Stimulated activated memory B cell treated with anti-CD40 and anti-IgM and Interleukin-4, amounts not matched to agents 10 μg/mL and 1 μg/mL and 100 μg/mL, for 72 hours (primary cell): ENCODE measurements around the gene CYB561.

Source experiments
- ATAC-seq: fragments of 150-1000 bp; cut with Tn5 transposase; 2 replicates; pipeline ENCODE4 v1.10.0; 2021
- H3K27ac Mint-ChIP-seq: one replicate; pipeline ENCODE4 v1.8.0; 2022; ENCODE audit warnings: mild to moderate bottlenecking, mixed read lengths
- H3K27me3 Mint-ChIP-seq: one replicate; pipeline ENCODE4 v1.8.0; 2022; ENCODE audit warnings: mixed read lengths
- H3K36me3 Mint-ChIP-seq: one replicate; pipeline ENCODE4 v1.8.0; 2022; ENCODE audit warnings: mixed read lengths
- H3K4me1 Mint-ChIP-seq: one replicate; pipeline ENCODE4 v1.8.0; 2022; ENCODE audit warnings: mixed read lengths
- H3K4me3 Mint-ChIP-seq: one replicate; pipeline ENCODE4 v1.8.0; 2022; ENCODE audit warnings: mild to moderate bottlenecking, moderate library complexity, mixed read lengths
- H3K9me3 Mint-ChIP-seq: one replicate; pipeline ENCODE4 v1.8.0; 2022; ENCODE audit warnings: mixed read lengths

The CYB561 gene

GRCh38 chr17:63445954-63446752 lies at the start of gene CYB561:
TSS of gene CYB561 (minus strand) at chr17:63446306. CDS start at chr17:63437547, 8,759 bp downstream.
- Mint-ChIP-seq H3K27me3 (no peaks in the 10 kb centered on the region), H3K4me3 (peak within 1 kb of the TSS; percentile 72), H3K36me3 (no peaks in the 10 kb centered on the region), H3K4me1 (peaks cover 12% of the 10 kb centered on the region), H3K9me3 (no peaks in the 10 kb centered on the region), H3K27ac (peak within 1 kb of the TSS; percentile 80)
- ATAC-seq, result peak; percentile 77

DNA sequence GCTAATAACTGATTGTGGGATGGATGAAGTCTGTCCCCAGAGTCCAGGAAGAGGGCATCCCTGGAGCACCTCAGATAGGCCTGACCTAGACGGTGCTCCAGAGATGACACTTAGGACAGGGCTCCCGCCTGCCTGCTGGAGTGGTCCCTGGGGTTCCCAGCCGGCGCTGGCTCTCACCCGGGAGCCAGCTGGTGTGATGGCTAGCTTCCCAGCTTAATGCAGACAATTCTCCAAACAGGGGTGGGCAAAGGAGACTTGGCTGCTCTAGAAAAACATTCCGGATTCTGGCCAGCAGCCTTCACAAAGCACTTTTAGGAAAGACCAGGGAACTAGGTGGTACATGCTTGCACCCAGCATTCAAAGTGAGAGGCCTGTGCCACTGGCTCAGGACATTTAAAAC lies 49.4 kb upstream of the CYB561 start:
- Mint-ChIP-seq H3K27me3 (peaks cover 3% of the 10 kb centered on the region), H3K4me1 (no peaks in the 10 kb centered on the region), H3K4me3 (no peak overlapping the region), H3K9me3 (no peaks in the 10 kb centered on the region), H3K27ac (no peak overlapping the region), H3K36me3 (no peaks in the 10 kb centered on the region)
- no peak for ATAC-seq

DNA sequence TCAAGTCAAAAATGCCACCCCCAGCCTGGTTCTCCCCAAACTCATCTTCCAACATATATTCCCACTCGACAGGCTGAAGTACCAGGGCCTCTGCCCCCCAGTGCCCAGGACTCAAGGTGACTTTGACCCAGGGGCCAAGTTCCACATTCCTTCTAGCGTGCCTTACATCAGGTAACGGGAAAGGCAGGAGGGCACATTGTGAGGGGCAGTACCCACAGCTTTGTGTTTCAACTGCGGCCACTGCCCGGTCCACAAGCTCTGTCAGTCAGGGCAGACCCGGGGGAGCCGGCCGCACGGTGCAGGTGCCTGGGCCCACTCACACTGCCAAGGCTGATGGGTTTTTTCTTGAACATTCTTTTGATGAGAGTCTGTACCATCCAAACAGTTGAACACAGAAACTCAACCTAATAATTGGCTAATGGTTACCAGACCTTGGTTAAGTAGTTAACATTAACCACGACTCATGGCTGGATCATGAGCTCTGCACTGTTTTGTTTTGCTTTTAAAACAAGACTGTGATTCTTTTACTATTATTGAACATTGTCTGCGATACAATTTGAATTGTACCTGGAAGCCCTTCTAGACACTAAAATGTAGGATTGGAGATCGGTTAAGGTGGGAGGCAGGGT lies 48.3 kb upstream of the CYB561 start:
- no peak for ATAC-seq
- no peaks in the 10 kb centered on the region for H3K9me3 Mint-ChIP-seq
- H3K36me3 Mint-ChIP-seq, result no peaks in the 10 kb centered on the region
- H3K27ac Mint-ChIP-seq, result no peak overlapping the region
- H3K4me3 Mint-ChIP-seq, result no peak overlapping the region
- no peaks in the 10 kb centered on the region for H3K27me3 Mint-ChIP-seq
- no peaks in the 10 kb centered on the region for H3K4me1 Mint-ChIP-seq

DNA sequence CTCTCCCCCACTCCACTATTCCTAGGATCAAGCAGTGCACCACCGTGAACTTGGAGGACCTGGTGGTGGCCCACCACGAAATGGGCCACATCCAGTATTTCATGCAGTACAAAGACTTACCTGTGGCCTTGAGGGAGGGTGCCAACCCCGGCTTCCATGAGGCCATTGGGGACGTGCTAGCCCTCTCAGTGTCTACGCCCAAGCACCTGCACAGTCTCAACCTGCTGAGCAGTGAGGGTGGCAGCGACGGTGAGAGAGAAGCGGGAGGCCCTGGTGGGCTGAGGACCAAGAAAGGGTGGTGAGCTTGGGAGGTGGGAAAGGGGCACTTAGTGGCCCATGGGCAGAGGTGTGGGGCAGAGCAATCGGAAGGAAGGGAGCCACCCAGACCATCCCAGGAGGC lies 47.3 kb upstream of the CYB561 start:
- no peak for ATAC-seq
- no peak overlapping the region for H3K4me3 Mint-ChIP-seq
- H3K4me1 Mint-ChIP-seq, result no peaks in the 10 kb centered on the region
- no peak overlapping the region for H3K27ac Mint-ChIP-seq
- H3K9me3 Mint-ChIP-seq, result no peaks in the 10 kb centered on the region
- no peaks in the 10 kb centered on the region for H3K36me3 Mint-ChIP-seq
- no peaks in the 10 kb centered on the region for H3K27me3 Mint-ChIP-seq

GRCh38 chr17:63492940-63493339 lies 46.8 kb upstream of the CYB561 start:
- Mint-ChIP-seq H3K27me3 (no peaks in the 10 kb centered on the region), H3K4me3 (no peak overlapping the region), H3K36me3 (no peaks in the 10 kb centered on the region), H3K27ac (no peak overlapping the region), H3K4me1 (no peaks in the 10 kb centered on the region), H3K9me3 (no peaks in the 10 kb centered on the region)
- ATAC-seq, result no peak

GRCh38 chr17:63491977-63492618 lies 46.0 kb upstream of the CYB561 start:
- Mint-ChIP-seq H3K27ac (no peak overlapping the region), H3K4me1 (peaks cover 6% of the 10 kb centered on the region), H3K9me3 (no peaks in the 10 kb centered on the region), H3K4me3 (no peak overlapping the region), H3K27me3 (no peaks in the 10 kb centered on the region), H3K36me3 (no peaks in the 10 kb centered on the region)
- no peak for ATAC-seq

- Mint-ChIP-seq H3K4me3 (no peak overlapping the region), H3K9me3 (no peaks in the 10 kb centered on the region), H3K27ac (no peak overlapping the region), H3K36me3 (no peaks in the 10 kb centered on the region), H3K27me3 (no peaks in the 10 kb centered on the region), H3K4me1 (peaks cover 13% of the 10 kb centered on the region)
- no peak for ATAC-seq
Observed at GRCh38 chr17:63491413-63491812, 45.3 kb upstream of the CYB561 start.

DNA sequence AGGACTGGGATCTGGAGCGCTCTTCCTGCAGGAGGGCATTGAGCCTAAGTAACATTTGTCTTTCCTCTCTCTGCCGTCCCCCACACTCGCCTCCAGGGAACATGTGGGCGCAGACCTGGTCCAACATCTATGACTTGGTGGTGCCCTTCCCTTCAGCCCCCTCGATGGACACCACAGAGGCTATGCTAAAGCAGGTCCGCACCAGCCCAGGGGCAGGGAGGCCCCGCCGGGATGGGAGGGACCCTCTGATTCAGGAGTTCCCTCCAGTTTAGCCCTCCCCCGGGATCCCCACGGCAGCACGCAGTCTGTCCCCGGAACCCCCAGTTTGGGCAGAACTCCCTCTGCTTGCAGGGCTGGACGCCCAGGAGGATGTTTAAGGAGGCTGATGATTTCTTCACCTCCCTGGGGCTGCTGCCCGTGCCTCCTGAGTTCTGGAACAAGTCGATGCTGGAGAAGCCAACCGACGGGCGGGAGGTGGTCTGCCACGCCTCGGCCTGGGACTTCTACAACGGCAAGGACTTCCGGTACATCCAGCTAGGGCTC lies 44.8 kb upstream of the CYB561 start:
- Mint-ChIP-seq H3K4me3 (no peak overlapping the region), H3K27me3 (no peaks in the 10 kb centered on the region), H3K4me1 (peaks cover 18% of the 10 kb centered on the region), H3K27ac (no peak overlapping the region), H3K36me3 (no peaks in the 10 kb centered on the region), H3K9me3 (no peaks in the 10 kb centered on the region)
- ATAC-seq, result no peak

- ATAC-seq, result no peak
- Mint-ChIP-seq H3K36me3 (no peaks in the 10 kb centered on the region), H3K9me3 (no peaks in the 10 kb centered on the region), H3K27ac (no peak overlapping the region), H3K27me3 (no peaks in the 10 kb centered on the region), H3K4me1 (peaks cover 19% of the 10 kb centered on the region), H3K4me3 (no peak overlapping the region)
Observed at GRCh38 chr17:63490329-63490728, 44.2 kb upstream of the CYB561 start.

GRCh38 chr17:63489291-63489690 lies 43.2 kb upstream of the CYB561 start:
- Mint-ChIP-seq H3K27me3 (no peaks in the 10 kb centered on the region), H3K4me3 (no peak overlapping the region), H3K9me3 (no peaks in the 10 kb centered on the region), H3K36me3 (no peaks in the 10 kb centered on the region), H3K4me1 (peaks cover 19% of the 10 kb centered on the region), H3K27ac (no peak overlapping the region)
- no peak for ATAC-seq

DNA sequence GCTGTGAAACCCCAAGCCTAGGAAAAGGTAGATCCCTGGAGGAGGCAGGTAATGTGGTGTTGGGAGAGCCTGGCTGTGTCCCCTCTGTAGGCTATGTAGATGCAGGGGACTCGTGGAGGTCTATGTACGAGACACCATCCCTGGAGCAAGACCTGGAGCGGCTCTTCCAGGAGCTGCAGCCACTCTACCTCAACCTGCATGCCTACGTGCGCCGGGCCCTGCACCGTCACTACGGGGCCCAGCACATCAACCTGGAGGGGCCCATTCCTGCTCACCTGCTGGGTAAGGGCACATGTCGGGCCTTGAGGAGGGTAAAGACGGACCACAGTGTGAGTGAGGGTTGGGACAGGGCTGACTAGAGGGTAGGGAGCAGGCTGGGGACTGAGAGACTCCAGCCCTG lies 42.7 kb upstream of the CYB561 start:
- no peaks in the 10 kb centered on the region for H3K27me3 Mint-ChIP-seq
- peaks cover 19% of the 10 kb centered on the region for H3K4me1 Mint-ChIP-seq
- no peak for ATAC-seq
- no peaks in the 10 kb centered on the region for H3K9me3 Mint-ChIP-seq
- H3K4me3 Mint-ChIP-seq, result no peak overlapping the region
- no peaks in the 10 kb centered on the region for H3K36me3 Mint-ChIP-seq
- no peak overlapping the region for H3K27ac Mint-ChIP-seq

DNA sequence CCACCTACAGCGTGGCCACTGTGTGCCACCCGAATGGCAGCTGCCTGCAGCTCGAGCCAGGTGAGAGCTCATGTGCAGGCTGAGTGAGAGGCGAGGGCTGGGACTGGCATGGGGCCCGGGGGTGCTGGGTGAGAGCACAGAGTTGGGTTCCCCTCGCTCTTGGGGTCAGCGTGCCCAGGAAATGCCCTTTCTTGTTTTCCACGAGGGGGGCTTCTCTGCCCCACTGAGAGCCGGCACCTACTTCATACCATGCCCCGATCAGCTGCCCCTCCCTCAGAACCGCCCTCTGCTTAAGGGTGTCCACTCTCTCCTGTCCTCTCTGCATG lies 40.9 kb upstream of the CYB561 start:
- no peak overlapping the region for H3K27ac Mint-ChIP-seq
- H3K4me1 Mint-ChIP-seq, result peaks cover 19% of the 10 kb centered on the region
- H3K27me3 Mint-ChIP-seq, result peaks cover 16% of the 10 kb centered on the region
- H3K36me3 Mint-ChIP-seq, result no peaks in the 10 kb centered on the region
- no peak for ATAC-seq
- no peak overlapping the region for H3K4me3 Mint-ChIP-seq
- no peaks in the 10 kb centered on the region for H3K9me3 Mint-ChIP-seq

GRCh38 chr17:63486317-63487013 lies 40.4 kb upstream of the CYB561 start:
- Mint-ChIP-seq H3K36me3 (no peaks in the 10 kb centered on the region), H3K4me1 (peaks cover 19% of the 10 kb centered on the region), H3K27me3 (peaks cover 21% of the 10 kb centered on the region), H3K27ac (peak overlapping the region; percentile 55), H3K4me3 (no peak overlapping the region), H3K9me3 (no peaks in the 10 kb centered on the region)
- ATAC-seq, result no peak

DNA sequence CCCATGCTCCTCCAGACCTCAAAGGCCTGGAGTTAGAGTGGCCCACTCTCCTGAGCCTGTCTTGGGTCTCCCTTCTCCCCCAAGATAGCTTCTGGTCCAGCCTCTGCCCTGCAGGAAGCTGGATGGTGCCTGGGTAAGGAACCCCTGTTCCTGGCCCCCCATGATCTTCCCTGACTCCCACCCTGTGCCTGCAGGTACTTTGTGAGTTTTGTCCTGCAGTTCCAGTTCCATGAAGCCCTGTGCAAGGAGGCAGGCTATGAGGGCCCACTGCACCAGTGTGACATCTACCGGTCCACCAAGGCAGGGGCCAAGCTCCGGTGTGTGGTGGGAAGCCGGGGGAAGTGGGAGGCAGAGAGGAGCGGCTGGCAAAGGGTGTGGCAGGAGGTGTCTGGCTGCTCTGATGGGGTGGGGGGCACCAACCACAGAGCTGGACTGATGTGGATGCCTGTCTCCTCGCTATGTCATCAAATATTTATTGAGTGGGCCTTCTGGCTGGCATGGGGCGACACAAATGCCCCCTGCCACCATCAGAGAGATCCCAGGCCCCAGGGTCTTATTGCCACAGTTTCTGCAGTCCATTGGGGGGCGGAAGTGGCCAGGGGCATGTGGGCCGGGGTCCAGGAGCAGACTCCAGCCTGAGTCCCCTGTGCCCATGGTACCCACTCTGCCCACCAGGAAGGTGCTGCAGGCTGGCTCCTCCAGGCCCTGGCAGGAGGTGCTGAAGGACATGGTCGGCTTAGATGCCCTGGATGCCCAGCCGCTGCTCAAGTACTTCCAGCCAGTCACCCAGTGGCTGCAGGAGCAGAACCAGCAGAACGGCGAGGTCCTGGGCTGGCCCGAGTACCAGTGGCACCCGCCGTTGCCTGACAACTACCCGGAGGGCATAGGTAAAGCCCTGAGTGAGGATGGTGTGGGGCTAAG lies 37.8 kb upstream of the CYB561 start:
- Mint-ChIP-seq H3K4me3 (no peak overlapping the region), H3K27me3 (peaks cover 47% of the 10 kb centered on the region), H3K4me1 (peaks cover 25% of the 10 kb centered on the region), H3K9me3 (no peaks in the 10 kb centered on the region), H3K36me3 (no peaks in the 10 kb centered on the region), H3K27ac (no peak overlapping the region)
- no peak for ATAC-seq
